K562 (cell line): ENCODE results near the gene PMF1. TPM values are rescaled to one million over a fixed set of nuclear protein-coding genes. Genes with fewer than 3 reads are reported as not detected.

Source experiments
- ATF1 ChIP-seq, 2 experiments: fragments of 450-650 bp in 1 of 2; IDR thresholded peaks; 2 replicates each; pipeline ENCODE4 v1.6.1; 2016; ENCODE audit warnings: missing compliant biosample characterization in 1 of 2, missing genetic modification characterization in 1 of 2
- CTBP1 ChIP-seq: fragments of 450-650 bp; IDR thresholded peaks from 2 replicates; pipeline ENCODE4 v1.6.1; 2016; ENCODE audit warnings: borderline replicate concordance
- ETV6 ChIP-seq, 3 experiments: fragments of 150-350 bp in 1 of 3; sonication (generic) in 1 of 3; formaldehyde crosslinking in 1 of 3; IDR thresholded peaks; 2 replicates each; pipeline versions ENCODE4 v1.6.1 to v1.8.0; 2014 to 2022; ENCODE audit warnings: borderline replicate concordance in 2 of 3, low read depth in 2 of 3, antibody characterized with exemption in 1 of 3, low read length in 1 of 3, mild to moderate bottlenecking in 1 of 3, missing genetic modification reagents in 1 of 3
- JUN ChIP-seq, 2 experiments: sonication (generic) in 1 of 2; formaldehyde crosslinking in 1 of 2; IDR thresholded peaks; 2 replicates each; pipeline versions ENCODE4 v1.6.1 to v1.8.0; 2012 to 2022; ENCODE audit warnings: borderline replicate concordance in 2 of 2, mild to moderate bottlenecking in 2 of 2, improper control_type of control experiment in 1 of 2, low read depth in 1 of 2, low read length in 1 of 2, missing genetic modification reagents in 1 of 2
- KLF1 ChIP-seq: fragments of 450-650 bp; IDR thresholded peaks from 2 replicates; pipeline ENCODE4 v1.6.1; 2016; ENCODE audit warnings: missing genetic modification characterization, missing compliant biosample characterization
- MIER1 ChIP-seq: fragments of 450-650 bp; IDR thresholded peaks from 2 replicates; pipeline ENCODE4 v1.6.1; 2016; ENCODE audit warnings: antibody characterized with exemption, mild to moderate bottlenecking, low read depth
- PHF8 ChIP-seq: fragments of 200-600 bp; sonication (generic); IDR thresholded peaks from 2 replicates; pipeline ENCODE4 v1.6.1; 2012; ENCODE audit warnings: mixed run types, mild to moderate bottlenecking, inconsistent platforms, low read length, moderate library complexity, borderline replicate concordance
- PTBP1 ChIP-seq: fragments of 200-400 bp; formaldehyde crosslinking; IDR thresholded peaks from 2 replicates; pipeline ENCODE4 v1.6.1; 2017; ENCODE audit warnings: low read depth, low read length
- RAD51 ChIP-seq: fragments of 450-650 bp; IDR thresholded peaks from 2 replicates; pipeline ENCODE4 v1.7.1; 2016; ENCODE audit warnings: low read depth, mild to moderate bottlenecking, borderline replicate concordance
- SMC3 ChIP-seq: conservative IDR thresholded peaks from 2 replicates; pipeline ENCODE4 v1.6.1; 2011; ENCODE audit warnings: low read depth, low read length, improper control_type of control experiment; ENCODE audit not compliant: insufficient read depth
- SP1 ChIP-seq: sonication (generic); formaldehyde crosslinking; IDR thresholded peaks from 2 replicates; pipeline ENCODE4 v1.8.1; 2022; ENCODE audit warnings: mild to moderate bottlenecking, missing genetic modification reagents
- TAF9B ChIP-seq: fragments of 450-650 bp; IDR thresholded peaks from 2 replicates; pipeline ENCODE4 v1.6.1; 2018; ENCODE audit warnings: mild to moderate bottlenecking; ENCODE audit not compliant: partially characterized antibody
- UBTF ChIP-seq, 2 experiments: IDR thresholded peaks; 2 replicates each; pipeline ENCODE4 v1.6.1; 2012; ENCODE audit warnings: improper control_type of control experiment in 2 of 2, low read depth in 2 of 2, low read length in 2 of 2, borderline replicate concordance in 1 of 2
- polyA plus RNA-seq, 8 experiments: library from polyadenylated mRNA; depleted of rRNA in 4 of 8; stranded (reverse) in 5 of 8; unstranded in 3 of 8; fragments of >200 nt; fragmentation: Nextera tagmentation in 2 of 8; fragmentation: Illumina TruSeq in 1 of 8; extraction: Ambion mirVana in 2 of 8; extraction: Trizol in 1 of 8; gene quantifications; 2 replicates each; pipeline versions ENCODE4 v1.2.1 to v1.2.3, GENCODE V29; 2011 to 2014; ENCODE audit warnings: inconsistent platforms in 1 of 8, missing spikeins in 1 of 8
- total RNA-seq, 7 experiments: library from RNA; depleted of rRNA in 6 of 7; stranded (reverse); fragments of >200 nt in 6 of 7; fragmentation: Illumina TruSeq in 2 of 7; extraction: Trizol in 2 of 7; gene quantifications; 2 replicates each; pipeline versions ENCODE4 v1.2.1 to v1.2.3, GENCODE V29; 2011 to 2021; ENCODE audit warnings: low replicate concordance in 1 of 7
- TF ChIP-seq, protein P1 (sequence below): sonication (generic); formaldehyde crosslinking; IDR thresholded peaks from 2 replicates; pipeline ENCODE4 v1.8.1; 2023; ENCODE audit warnings: mild to moderate bottlenecking, missing genetic modification reagents
- TF ChIP-seq, protein P2 (sequence below): conservative IDR thresholded peaks from 2 replicates; pipeline ENCODE4 v1.6.1; 2011; ENCODE audit warnings: low read depth, mild to moderate bottlenecking, low read length; ENCODE audit not compliant: control insufficient read depth
- TF ChIP-seq, protein P3 (sequence below), 2 experiments: IDR thresholded peaks in 1 of 2; conservative IDR thresholded peaks in 1 of 2; 2 replicates each; pipeline ENCODE4 v1.6.1; 2016; ENCODE audit warnings: low read depth in 2 of 2, mild to moderate bottlenecking in 1 of 2, missing compliant biosample characterization in 1 of 2, missing genetic modification characterization in 1 of 2, moderate library complexity in 1 of 2

PMF1 gene
- total and polyA plus RNA-seq, 9 of the 15 experiments (the other 6 are each of a cell fraction or from before 2014, with no cell fraction given), result 9.4 to 92.9 (median 71.0) TPM

GRCh38 chr1:156193488-156194299, 19.1 kb upstream of the PMF1 start, which contains the start of gene SLC25A44 (continued):
- peak in 1 of 2 experiments; percentile 66; a peak in 1 of 4 replicates for TF ChIP-seq UBTF (IDR thresholded peaks at IDR 0.05; ENCODE audit: borderline replicate concordance in 1 of 2, low read depth in 2 of 2, low read length in 2 of 2)
- TF ChIP-seq KLF1 (tag), result peak; percentile 61; the same call in 1 of the 2 replicates
- TF ChIP-seq, protein P1, sequence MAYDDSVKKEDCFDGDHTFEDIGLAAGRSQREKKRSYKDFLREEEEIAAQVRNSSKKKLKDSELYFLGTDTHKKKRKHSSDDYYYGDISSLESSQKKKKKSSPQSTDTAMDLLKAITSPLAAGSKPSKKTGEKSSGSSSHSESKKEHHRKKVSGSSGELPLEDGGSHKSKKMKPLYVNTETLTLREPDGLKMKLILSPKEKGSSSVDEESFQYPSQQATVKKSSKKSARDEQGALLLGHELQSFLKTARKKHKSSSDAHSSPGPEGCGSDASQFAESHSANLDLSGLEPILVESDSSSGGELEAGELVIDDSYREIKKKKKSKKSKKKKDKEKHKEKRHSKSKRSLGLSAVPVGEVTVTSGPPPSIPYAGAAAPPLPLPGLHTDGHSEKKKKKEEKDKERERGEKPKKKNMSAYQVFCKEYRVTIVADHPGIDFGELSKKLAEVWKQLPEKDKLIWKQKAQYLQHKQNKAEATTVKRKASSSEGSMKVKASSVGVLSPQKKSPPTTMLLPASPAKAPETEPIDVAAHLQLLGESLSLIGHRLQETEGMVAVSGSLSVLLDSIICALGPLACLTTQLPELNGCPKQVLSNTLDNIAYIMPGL (CRISPR knock-in tag), result 0 out of 2 replicates have a peak, but pooled peaks have one; percentile 27
- no peak for TF ChIP-seq ETV6 (IDR thresholded peaks at IDR 0.05; ENCODE audit: borderline replicate concordance in 1 of 2, low read depth in 2 of 2, low read length in 1 of 2)
- no peak for TF ChIP-seq ETV6 (CRISPR knock-in tag; IDR thresholded peaks at IDR 0.05; ENCODE audit: borderline replicate concordance)
- peak; percentile 68 for TF ChIP-seq TAF9B
- peak; percentile 37; the same call in 1 of the 2 replicates for TF ChIP-seq RAD51
- peak; percentile 86; the same call in 1 of the 2 replicates for TF ChIP-seq PHF8
- TF ChIP-seq JUN (IDR thresholded peaks at IDR 0.05; ENCODE audit: borderline replicate concordance, low read depth, low read length), result no peak
- no peak for TF ChIP-seq JUN (CRISPR knock-in tag; IDR thresholded peaks at IDR 0.05; ENCODE audit: borderline replicate concordance)
- TF ChIP-seq, protein P2, sequence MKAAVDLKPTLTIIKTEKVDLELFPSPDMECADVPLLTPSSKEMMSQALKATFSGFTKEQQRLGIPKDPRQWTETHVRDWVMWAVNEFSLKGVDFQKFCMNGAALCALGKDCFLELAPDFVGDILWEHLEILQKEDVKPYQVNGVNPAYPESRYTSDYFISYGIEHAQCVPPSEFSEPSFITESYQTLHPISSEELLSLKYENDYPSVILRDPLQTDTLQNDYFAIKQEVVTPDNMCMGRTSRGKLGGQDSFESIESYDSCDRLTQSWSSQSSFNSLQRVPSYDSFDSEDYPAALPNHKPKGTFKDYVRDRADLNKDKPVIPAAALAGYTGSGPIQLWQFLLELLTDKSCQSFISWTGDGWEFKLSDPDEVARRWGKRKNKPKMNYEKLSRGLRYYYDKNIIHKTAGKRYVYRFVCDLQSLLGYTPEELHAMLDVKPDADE, result peak; percentile 80
- TF ChIP-seq SP1 (CRISPR knock-in tag), result peak; percentile 99
- peak; percentile 83 for TF ChIP-seq CTBP1
- no peak for TF ChIP-seq PTBP1
- TF ChIP-seq, protein P3, sequence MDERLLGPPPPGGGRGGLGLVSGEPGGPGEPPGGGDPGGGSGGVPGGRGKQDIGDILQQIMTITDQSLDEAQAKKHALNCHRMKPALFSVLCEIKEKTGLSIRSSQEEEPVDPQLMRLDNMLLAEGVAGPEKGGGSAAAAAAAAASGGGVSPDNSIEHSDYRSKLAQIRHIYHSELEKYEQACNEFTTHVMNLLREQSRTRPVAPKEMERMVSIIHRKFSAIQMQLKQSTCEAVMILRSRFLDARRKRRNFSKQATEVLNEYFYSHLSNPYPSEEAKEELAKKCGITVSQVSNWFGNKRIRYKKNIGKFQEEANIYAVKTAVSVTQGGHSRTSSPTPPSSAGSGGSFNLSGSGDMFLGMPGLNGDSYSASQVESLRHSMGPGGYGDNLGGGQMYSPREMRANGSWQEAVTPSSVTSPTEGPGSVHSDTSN (CRISPR knock-in tag; IDR thresholded peaks at IDR 0.05; ENCODE audit: low read depth), result no peak
- TF ChIP-seq, protein P3 (tag; conservative IDR thresholded peaks at IDR 0.05; ENCODE audit: low read depth), result peak; percentile 74
- TF ChIP-seq ATF1 (CRISPR knock-in tag; IDR thresholded peaks at IDR 0.05), result no peak
- peak; percentile 91 for TF ChIP-seq ATF1 (tag; IDR thresholded peaks at IDR 0.05)
- TF ChIP-seq SMC3, result no peak
- TF ChIP-seq MIER1, result no peak
